SHP77 (cell line): ENCODE measurements around the gene JAM2.
A peak's percentile ranks its signal among the peaks of the same experiment; 100 is the strongest.
"Not testable (repeated sequence)": the region's sequence is repeated elsewhere in the genome, so short reads cannot be mapped to it uniquely, and the experiment has no call there.

Source experiments
- DNase-seq, 2 experiments: peaks; one replicate each; lab custom pipeline; 2025; lab: John Stamatoyannopoulos, UW

The JAM2 gene

GRCh38 chr21:25638660-25639550 lies at the start of gene JAM2:
Gene JAM2 (plus strand): TSS chr21:25639258. CDS start chr21:25639822, 564 bp downstream.
- DNase-seq = no peak

- no peak for DNase-seq
These were observed 49.2 kb upstream of the JAM2 start for GRCh38 chr21:25589887-25590286.

GRCh38 chr21:25607151-25608043 lies 31.7 kb upstream of the JAM2 start, which contains the start of gene MRPL39:
Gene MRPL39 (minus strand): TSS chr21:25607481. CDS start chr21:25607475, 6 bp downstream.
- DNase-seq = peak; percentile 64 to 88

- peak; percentile 65 to 70 for DNase-seq
These were observed 30.9 kb upstream of the JAM2 start for GRCh38 chr21:25608044-25608737.

- DNase-seq = no peak
These were observed 24.6 kb upstream of the JAM2 start for GRCh38 chr21:25614441-25614840.

GRCh38 chr21:25615880-25616279 lies 23.2 kb upstream of the JAM2 start:
- DNase-seq = no peak

GRCh38 chr21:25619198-25619597 lies 19.9 kb upstream of the JAM2 start:
- DNase-seq = no peak

- no peak for DNase-seq
These were observed 14.5 kb upstream of the JAM2 start for GRCh38 chr21:25624511-25624910.

GRCh38 chr21:25625036-25625435 lies 14.0 kb upstream of the JAM2 start:
- no peak for DNase-seq

- not testable (repeated sequence) for DNase-seq
These were observed 13.1 kb upstream of the JAM2 start for GRCh38 chr21:25625776-25626555.

GRCh38 chr21:25626757-25627156 lies 12.3 kb upstream of the JAM2 start:
- peak in 1 of 2 experiments; percentile 4 for DNase-seq

GRCh38 chr21:25632296-25632695 lies 6.8 kb upstream of the JAM2 start:
- no peak for DNase-seq

GRCh38 chr21:25635310-25635709 lies 3.7 kb upstream of the JAM2 start:
- no peak for DNase-seq

GRCh38 chr21:25636727-25637126 lies 2.3 kb upstream of the JAM2 start:
- no peak for DNase-seq

- DNase-seq = no peak
These were observed 1.0 kb upstream of the JAM2 start for GRCh38 chr21:25637851-25638659.

GRCh38 chr21:25639551-25640201 lies 618 bp downstream of the JAM2 start:
- no peak for DNase-seq

- no peak for DNase-seq
These were observed 1.3 kb downstream of the JAM2 start for GRCh38 chr21:25640202-25640942.

- DNase-seq = no peak
These were observed 1.9 kb downstream of the JAM2 start for GRCh38 chr21:25640943-25641292.

- no peak for DNase-seq
These were observed 4.4 kb downstream of the JAM2 start for GRCh38 chr21:25643486-25643885.
